ENCODE data around the gene PPM1H. TPM values are rescaled to one million over a fixed set of nuclear protein-coding genes. Genes with fewer than 3 reads are reported as not detected.

PPM1H gene
- polyA plus RNA-seq, 1 of the 3 experiments (the other 2 are of a cell fraction), result 0.13 TPM

- ChIA-PET CTCF (interaction anchor here (1.0 to 1.1 kb wide), 2 partner anchors 14 to 86 kb away, joined by 4 read pairs; no protein-coding TSS in a partner anchor), POLR2A (no interaction called here)
- Histone ChIP-seq H3K4me2 (no peak overlapping the region), H3K9me2 (no peaks in the 10 kb centered on the region), H3K9me3 (no peaks in the 10 kb centered on the region), H4K20me1 (ENCODE audit: insufficient read depth) (no peaks in the 10 kb centered on the region), H3K9ac (no peak overlapping the region), H3F3A (replicated peaks; ENCODE audit: insufficient read depth) (peaks cover 11% of the 10 kb centered on the region), H3K27me3 (ENCODE audit: insufficient read depth) (no peaks in the 10 kb centered on the region), H3K36me3 (replicated peaks in 1 of 2; ENCODE audit: control insufficient read depth in 1 of 2, insufficient read depth in 2 of 2, low read length in 1 of 2) (peaks cover 0 to 9% of the 10 kb centered on the region in 2 experiments), H3K27ac (ENCODE audit: low read depth in 2 of 2, low read length in 1 of 2) (no peak overlapping the region), H3K79me2 (ENCODE audit: insufficient read depth) (peaks cover 7% of the 10 kb centered on the region; the same call in 1 of the 2 replicates), H3K4me1 (ENCODE audit: control insufficient read depth in 1 of 2, insufficient read depth in 2 of 2, low read depth in 1 of 2, low read length in 1 of 2) (no peaks in the 10 kb centered on the region; a peak in 1 of 4 replicates), H2AFZ (ENCODE audit: low read depth) (no peak overlapping the region), H3K4me3 (ENCODE audit: low read depth in 2 of 2, low read length in 1 of 2) (no peak overlapping the region)
- TF ChIP-seq USF2 (IDR thresholded peaks at IDR 0.05; ENCODE audit: borderline replicate concordance, low read depth, low read length) (no peak), POLR2AphosphoS5 (IDR thresholded peaks at IDR 0.05; ENCODE audit: low read depth, low read length) (0 out of 2 replicates have a peak, but pooled peaks have one; percentile 11)
- DNase-seq, result no peak
Observed at GRCh38 chr12:62618319-62618718, 316.6 kb downstream of the PPM1H start.

GRCh38 chr12:62613081-62613480, 321.9 kb downstream of the PPM1H start:
- DNase-seq, result no peak
- POLR2A ChIA-PET, result no interaction called here

More at GRCh38 chr12:62613081-62613480, 321.9 kb downstream of the PPM1H start:
- H3K9ac ChIP-seq, result no peak overlapping the region
- no peak overlapping the region for H2AFZ ChIP-seq (ENCODE audit: low read depth)
- H3K4me3 ChIP-seq (ENCODE audit: low read depth in 2 of 2, low read length in 1 of 2), result no peak overlapping the region
- peaks cover 5 to 18% of the 10 kb centered on the region in 2 experiments for H3K36me3 ChIP-seq (replicated peaks in 1 of 2; ENCODE audit: control insufficient read depth in 1 of 2, insufficient read depth in 2 of 2, low read length in 1 of 2)
- H3F3A ChIP-seq (replicated peaks; ENCODE audit: insufficient read depth), result peaks cover 21% of the 10 kb centered on the region
- CTCF ChIA-PET, result interaction anchor here (0.6 to 0.8 kb wide), 2 partner anchors 10 to 17 kb away, joined by 3 read pairs; no protein-coding TSS in a partner anchor
- no peaks in the 10 kb centered on the region for H3K27me3 ChIP-seq (ENCODE audit: insufficient read depth)
- no peaks in the 10 kb centered on the region for H3K4me1 ChIP-seq (ENCODE audit: control insufficient read depth in 1 of 2, insufficient read depth in 2 of 2, low read depth in 1 of 2, low read length in 1 of 2)
- H3K9me3 ChIP-seq, result no peaks in the 10 kb centered on the region
- peaks cover 52% of the 10 kb centered on the region for H3K79me2 ChIP-seq (ENCODE audit: insufficient read depth)
- 100% methylated on average over 1 of the region's 1 CpG for WGBS (ENCODE audit: low lambda C conversion rate)
- no peak overlapping the region for H3K27ac ChIP-seq (ENCODE audit: low read depth in 2 of 2, low read length in 1 of 2)
- H3K4me2 ChIP-seq, result no peak overlapping the region
- H4K20me1 ChIP-seq (ENCODE audit: insufficient read depth), result no peaks in the 10 kb centered on the region
- no peak for TF ChIP-seq USF2 (IDR thresholded peaks at IDR 0.05; ENCODE audit: borderline replicate concordance, low read depth, low read length)
- TF ChIP-seq JUND (IDR thresholded peaks at IDR 0.05), result no peak
- TF ChIP-seq FOXM1 (IDR thresholded peaks at IDR 0.05; ENCODE audit: low read depth), result no peak
- no peak for TF ChIP-seq ZBTB33 (IDR thresholded peaks at IDR 0.05; ENCODE audit: borderline replicate concordance, low read depth)
- no peak for TF ChIP-seq NRF1 (IDR thresholded peaks at IDR 0.05; ENCODE audit: low read depth, low read length)
- no peak for TF ChIP-seq EZH2phosphoT487 (IDR thresholded peaks at IDR 0.05; ENCODE audit: borderline replicate concordance, low read depth)
- no peak for TF ChIP-seq RAD21 (IDR thresholded peaks at IDR 0.05; ENCODE audit: low read length)
- TF ChIP-seq POLR2AphosphoS5 (IDR thresholded peaks at IDR 0.05; ENCODE audit: low read depth, low read length), result no peak
- no peak for TF ChIP-seq NFIC (IDR thresholded peaks at IDR 0.05; ENCODE audit: borderline replicate concordance)
- TF ChIP-seq RCOR1 (IDR thresholded peaks at IDR 0.05; ENCODE audit: low read length), result no peak
- no peaks in the 10 kb centered on the region for H3K9me2 ChIP-seq
